A673 (cell line): ENCODE measurements around the gene ADM2. TPM values are rescaled to one million over a fixed set of nuclear protein-coding genes. Genes with fewer than 3 reads are reported as not detected.

Experiments used
- BruUV-seq: library from RNA; stranded (reverse); fragments of 400-500 nt; replicated peaks from 2 replicates; lab custom pipeline; 2021; lab: Mats Ljungman, UMichigan
- CTCF ChIA-PET: fragments of 300-600 bp; sonication (Branson Sonifier 250); formaldehyde crosslinking; loops from one replicate; lab custom pipeline; 2022; ENCODE audit warnings: antibody characterized with exemption; lab: Charles Lee
- POLR2A ChIA-PET: fragments of 300-600 bp; sonication (Branson Sonifier 250); formaldehyde crosslinking; loops from one replicate; lab custom pipeline; 2022; ENCODE audit warnings: antibody characterized with exemption; ENCODE audit not compliant: low non-redundant PET; lab: Charles Lee
- DNase-seq: peaks from one replicate; pipeline ENCODE4 v3.0.0-alpha.2; 2015; ENCODE audit warnings: low spot score
- H3K27ac ChIP-seq: fragments of 200-600 bp; sonication (generic); 2 replicates; pipeline ENCODE4 v1.5.1; 2016; ENCODE audit warnings: mixed run types, low read depth, mild to moderate bottlenecking, mixed read lengths, antibody characterized with exemption, low read length; ENCODE audit not compliant: poor library complexity, severe bottlenecking
- H3K27me3 ChIP-seq: fragments of 200-600 bp; sonication (generic); replicated peaks from 2 replicates; pipeline ENCODE4 v1.6.1; 2017; ENCODE audit warnings: mixed run types, low read depth, mild to moderate bottlenecking, mixed read lengths, antibody characterized with exemption, low read length; ENCODE audit not compliant: insufficient read depth, poor library complexity
- H3K36me3 ChIP-seq: fragments of 200-600 bp; sonication (generic); 2 replicates; pipeline ENCODE4 v1.6.1; 2016; ENCODE audit warnings: mixed run types, mild to moderate bottlenecking, mixed read lengths, antibody characterized with exemption, low read length; ENCODE audit not compliant: insufficient read depth, poor library complexity, severe bottlenecking
- H3K4me1 ChIP-seq: fragments of 200-600 bp; sonication (generic); 2 replicates; pipeline ENCODE4 v1.6.1; 2017; ENCODE audit warnings: mixed run types, mild to moderate bottlenecking, mixed read lengths, antibody characterized with exemption, low read length; ENCODE audit not compliant: insufficient read depth, poor library complexity, severe bottlenecking
- H3K4me3 ChIP-seq: fragments of 200-600 bp; sonication (generic); 2 replicates; pipeline ENCODE4 v1.5.1; 2016; ENCODE audit warnings: low read depth, mixed run types, mild to moderate bottlenecking, mixed read lengths, low read length; ENCODE audit not compliant: poor library complexity, severe bottlenecking
- H3K9me3 ChIP-seq: fragments of 200-600 bp; sonication (generic); 2 replicates; pipeline ENCODE4 v1.6.1; 2016; ENCODE audit warnings: mixed run types, low read depth, mild to moderate bottlenecking, mixed read lengths, antibody characterized with exemption, low read length; ENCODE audit not compliant: poor library complexity, severe bottlenecking
- EZH2 ChIP-seq: fragments of 200-600 bp; sonication (generic); IDR thresholded peaks from 2 replicates; pipeline ENCODE4 v1.6.1; 2017; ENCODE audit warnings: borderline replicate concordance, low read depth, mild to moderate bottlenecking, mixed read lengths, antibody characterized with exemption, low read length; ENCODE audit not compliant: poor library complexity, severe bottlenecking
- intact Hi-C: fragments of 100-400 bp; cut with micrococcal nuclease; formaldehyde crosslinking; loops from one replicate; pipeline ENCODE4 v1.10.0; 2022; ENCODE audit not compliant: unreplicated experiment
- total RNA-seq: library from RNA; stranded (reverse); gene quantifications from 2 replicates; pipeline ENCODE4 v1.2.3, GENCODE V29; 2021
- TF ChIP-seq, protein P1 (sequence below): fragments of 300-800, 200-600 bp; sonication (generic); conservative IDR thresholded peaks from 2 replicates; pipeline ENCODE4 v1.5.1; 2017; ENCODE audit warnings: low read depth, mild to moderate bottlenecking, antibody characterized with exemption, low read length, moderate library complexity, mixed read lengths

ADM2 gene
- total RNA-seq, 1 experiment from 2014 or later = 5.4 TPM

DNA sequence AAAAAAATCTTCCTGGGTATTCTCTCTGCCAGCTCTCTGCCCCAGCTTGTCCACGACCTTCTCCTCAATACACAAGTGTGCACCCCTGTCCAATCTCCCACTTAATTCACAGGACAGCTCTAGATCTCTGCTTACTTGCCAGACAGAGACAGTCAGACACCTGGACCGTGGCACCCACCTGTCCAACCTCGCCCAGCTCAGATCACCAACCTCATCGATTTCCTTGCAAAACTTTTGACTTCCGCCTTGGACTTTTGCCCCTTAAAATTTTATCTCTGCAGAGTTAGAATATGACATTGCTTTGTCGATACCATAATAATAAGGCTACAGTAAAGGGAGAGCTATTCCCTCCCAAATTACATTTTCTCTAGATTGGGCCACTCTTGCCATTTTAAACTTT is 15.8 kb downstream of the ADM2 start:
- DNase-seq = no peak
- CTCF ChIA-PET = interaction anchor here (1.1 to 2.1 kb wide), 3 partner anchors 29 to 256 kb away, joined by 3 to 14 read pairs (median 3); partner anchors contain the start of gene SCO2
- BruUV-seq = no TSS peak

DNA sequence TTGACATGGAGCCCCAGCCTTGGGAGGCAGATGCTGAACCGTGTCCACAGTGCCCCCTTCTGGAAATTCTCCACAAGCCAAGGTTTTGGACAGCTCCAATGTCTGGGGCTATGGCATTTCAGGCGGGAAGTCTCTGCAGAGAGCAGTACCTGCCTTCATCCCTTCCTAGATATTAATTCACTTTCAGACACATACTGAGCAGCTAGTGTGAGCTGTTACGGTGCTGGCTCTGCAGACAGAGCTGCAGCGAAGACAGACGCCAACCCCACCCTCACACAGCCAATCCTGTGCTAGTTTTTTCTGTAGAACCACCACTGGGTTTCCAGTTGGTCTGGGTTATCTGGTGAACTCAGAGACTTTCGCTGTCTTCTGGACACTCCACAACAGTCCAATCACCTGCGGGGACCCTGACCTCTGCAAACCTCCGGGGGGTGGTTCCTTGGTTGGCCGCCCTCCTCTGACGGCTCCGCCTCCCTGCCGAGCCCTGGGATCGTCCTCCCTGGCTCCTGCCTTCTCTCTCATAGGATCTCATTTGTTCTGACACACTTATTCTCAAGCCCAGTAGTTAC is 17.1 kb downstream of the ADM2 start:
- no TSS peak for BruUV-seq
- intact Hi-C loops = loop anchor here (2.0 to 10.0 kb wide), 2 partner anchors 224 to 258 kb away; partner anchors contain the start of gene MAPK11
- Histone ChIP-seq H3K4me3 (peak overlapping the region; percentile 31), H3K9me3 (no peaks in the 10 kb centered on the region), H3K27ac (peak overlapping the region; percentile 17), H3K27me3 (no peaks in the 10 kb centered on the region), H3K36me3 (peaks cover 10% of the 10 kb centered on the region), H3K4me1 (peaks cover 5% of the 10 kb centered on the region)
- ChIA-PET CTCF (interaction anchor here (0.8 to 2.1 kb wide), 5 partner anchors 9 to 257 kb away, joined by 3 to 14 read pairs (median 3); partner anchors contain the start of genes LMF2, NCAPH2 and SCO2), POLR2A (no interaction called here)
- no peak for TF ChIP-seq EZH2
- TF ChIP-seq, protein P1, sequence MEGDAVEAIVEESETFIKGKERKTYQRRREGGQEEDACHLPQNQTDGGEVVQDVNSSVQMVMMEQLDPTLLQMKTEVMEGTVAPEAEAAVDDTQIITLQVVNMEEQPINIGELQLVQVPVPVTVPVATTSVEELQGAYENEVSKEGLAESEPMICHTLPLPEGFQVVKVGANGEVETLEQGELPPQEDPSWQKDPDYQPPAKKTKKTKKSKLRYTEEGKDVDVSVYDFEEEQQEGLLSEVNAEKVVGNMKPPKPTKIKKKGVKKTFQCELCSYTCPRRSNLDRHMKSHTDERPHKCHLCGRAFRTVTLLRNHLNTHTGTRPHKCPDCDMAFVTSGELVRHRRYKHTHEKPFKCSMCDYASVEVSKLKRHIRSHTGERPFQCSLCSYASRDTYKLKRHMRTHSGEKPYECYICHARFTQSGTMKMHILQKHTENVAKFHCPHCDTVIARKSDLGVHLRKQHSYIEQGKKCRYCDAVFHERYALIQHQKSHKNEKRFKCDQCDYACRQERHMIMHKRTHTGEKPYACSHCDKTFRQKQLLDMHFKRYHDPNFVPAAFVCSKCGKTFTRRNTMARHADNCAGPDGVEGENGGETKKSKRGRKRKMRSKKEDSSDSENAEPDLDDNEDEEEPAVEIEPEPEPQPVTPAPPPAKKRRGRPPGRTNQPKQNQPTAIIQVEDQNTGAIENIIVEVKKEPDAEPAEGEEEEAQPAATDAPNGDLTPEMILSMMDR = peak; percentile 83
- DNase-seq = peak; percentile 80

More for the DNA sequence above, 15.8 kb downstream of the ADM2 start:
- Histone ChIP-seq H3K4me3 (no peak overlapping the region), H3K27me3 (no peaks in the 10 kb centered on the region), H3K4me1 (peaks cover 5% of the 10 kb centered on the region), H3K27ac (no peak overlapping the region), H3K36me3 (no peaks in the 10 kb centered on the region), H3K9me3 (no peaks in the 10 kb centered on the region)
- POLR2A ChIA-PET = no interaction called here
- no peak for TF ChIP-seq EZH2
- TF ChIP-seq, protein P1 = no peak
- intact Hi-C loops = loop anchor here (10.0 kb wide), 1 partner anchor 222 kb away; the partner anchor contains the start of gene MAPK11

DNA sequence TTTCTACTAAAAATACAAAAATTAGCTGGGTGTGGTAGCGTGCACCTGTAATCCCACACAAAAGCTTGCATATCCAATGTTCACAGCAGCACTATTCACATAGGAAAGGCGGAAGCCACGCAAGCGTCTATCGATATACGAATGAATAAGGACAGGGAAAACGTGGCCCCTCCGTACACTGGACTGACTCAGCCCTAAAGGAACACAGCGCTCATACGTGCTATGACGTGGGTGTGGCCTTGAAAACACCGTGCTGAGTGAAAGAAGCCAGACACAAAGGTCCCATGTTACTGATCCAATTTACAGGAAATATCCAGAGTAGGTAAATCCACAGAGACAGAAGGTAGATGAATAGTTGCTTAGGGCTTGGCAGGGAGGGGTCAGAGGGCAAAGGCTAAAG is 19.1 kb downstream of the ADM2 start:
- Histone ChIP-seq H3K36me3 (peaks cover 23% of the 10 kb centered on the region), H3K4me1 (peaks cover 5% of the 10 kb centered on the region), H3K27ac (no peak overlapping the region), H3K4me3 (no peak overlapping the region), H3K9me3 (no peaks in the 10 kb centered on the region), H3K27me3 (no peaks in the 10 kb centered on the region)
- ChIA-PET CTCF (interaction anchor here (0.6 to 0.7 kb wide), 2 partner anchors 25 to 48 kb away, joined by 3 to 7 read pairs; partner anchors contain the start of gene SCO2), POLR2A (no interaction called here)
- TF ChIP-seq EZH2 = no peak
- TF ChIP-seq, protein P1 = no peak
- intact Hi-C loops = no loop called here
- BruUV-seq = no TSS peak
- DNase-seq = no peak
